Activated CD4-positive, alpha-beta T cell treated with anti-CD3 and anti-CD28 coated beads, Interleukin-2, amount 10 ng/mL, durations not matched to agents 7 days and 5 days (primary cell): ENCODE measurements around the gene ADIPOR2. TPM values are rescaled to one million over a fixed set of nuclear protein-coding genes. Genes with fewer than 3 reads are reported as not detected.
A peak's percentile ranks its signal among the peaks of the same experiment; 100 is the strongest.

Source experiments
- CTCF ChIA-PET: fragments of 350-600 bp; sonication (Branson Sonifier 250); formaldehyde crosslinking; loops from one replicate; lab custom pipeline; 2021; ENCODE audit warnings: antibody characterized with exemption; lab: Charles Lee
- POLR2A ChIA-PET: fragments of 350-600 bp; sonication (Branson Sonifier 250); formaldehyde crosslinking; loops from one replicate; lab custom pipeline; 2021; ENCODE audit warnings: antibody characterized with exemption; lab: Charles Lee
- DNase-seq: peaks from one replicate; pipeline ENCODE4 v3.0.0-alpha.2; 2020
- H3K27ac Mint-ChIP-seq: one replicate; pipeline ENCODE4 v1.8.0; 2021; ENCODE audit warnings: mild to moderate bottlenecking, moderate library complexity, mixed read lengths
- H3K27me3 Mint-ChIP-seq: one replicate; pipeline ENCODE4 v1.8.0; 2021; ENCODE audit warnings: mixed read lengths
- H3K36me3 Mint-ChIP-seq: one replicate; pipeline ENCODE4 v1.8.0; 2021; ENCODE audit warnings: low read depth, mixed read lengths
- H3K4me1 Mint-ChIP-seq: one replicate; pipeline ENCODE4 v1.8.0; 2021; ENCODE audit warnings: mixed read lengths
- H3K4me3 Mint-ChIP-seq: one replicate; pipeline ENCODE4 v1.8.0; 2021; ENCODE audit warnings: mild to moderate bottlenecking, moderate library complexity, mixed read lengths
- H3K9me3 Mint-ChIP-seq: one replicate; pipeline ENCODE4 v1.8.0; 2021; ENCODE audit warnings: mixed read lengths
- total RNA-seq, 2 experiments: library from RNA; stranded (reverse); gene quantifications; one replicate each; pipeline ENCODE4 v1.2.3, GENCODE V29; 2021

ADIPOR2 gene
- total RNA-seq, 2 experiments from 2014 or later = 47.7 to 51.7 TPM

GRCh38 chr12:1776170-1776921 is 85.5 kb downstream of the ADIPOR2 start:
- no peaks in the 10 kb centered on the region for H3K27me3 Mint-ChIP-seq
- ChIA-PET POLR2A (no interaction called here), CTCF (interaction anchor here (0.6 to 0.9 kb wide), 3 partner anchors 15 to 25 kb away, joined by 3 read pairs; no protein-coding TSS in a partner anchor)
- H3K9me3 Mint-ChIP-seq = no peaks in the 10 kb centered on the region
- H3K4me1 Mint-ChIP-seq = peaks cover 8% of the 10 kb centered on the region
- DNase-seq = no peak
- H3K27ac Mint-ChIP-seq = no peak overlapping the region
- peaks cover 44% of the 10 kb centered on the region for H3K36me3 Mint-ChIP-seq
- H3K4me3 Mint-ChIP-seq = no peak overlapping the region

GRCh38 chr12:1777798-1778197 is 86.9 kb downstream of the ADIPOR2 start:
- Mint-ChIP-seq H3K9me3 (no peaks in the 10 kb centered on the region), H3K4me3 (no peak overlapping the region), H3K27ac (no peak overlapping the region), H3K27me3 (no peaks in the 10 kb centered on the region), H3K4me1 (peaks cover 8% of the 10 kb centered on the region), H3K36me3 (peaks cover 40% of the 10 kb centered on the region)
- DNase-seq = no peak
- ChIA-PET POLR2A (no interaction called here), CTCF (interaction anchor here (0.6 kb wide), 1 partner anchor 108 kb away, joined by 3 read pairs; no protein-coding TSS in a partner anchor)

GRCh38 chr12:1778911-1779310 is 88.0 kb downstream of the ADIPOR2 start:
- DNase-seq = no peak
- H3K36me3 Mint-ChIP-seq = peaks cover 36% of the 10 kb centered on the region
- no peaks in the 10 kb centered on the region for H3K9me3 Mint-ChIP-seq
- no peaks in the 10 kb centered on the region for H3K27me3 Mint-ChIP-seq
- POLR2A ChIA-PET = no interaction called here
- CTCF ChIA-PET = no interaction called here
- no peak overlapping the region for H3K27ac Mint-ChIP-seq
- no peak overlapping the region for H3K4me3 Mint-ChIP-seq
- H3K4me1 Mint-ChIP-seq = peaks cover 8% of the 10 kb centered on the region

GRCh38 chr12:1779783-1780182 is 88.9 kb downstream of the ADIPOR2 start:
- peaks cover 35% of the 10 kb centered on the region for H3K36me3 Mint-ChIP-seq
- POLR2A ChIA-PET = no interaction called here

GRCh38 chr12:1781772-1782171 is 90.9 kb downstream of the ADIPOR2 start:
- Mint-ChIP-seq H3K4me3 (no peak overlapping the region), H3K4me1 (peaks cover 4% of the 10 kb centered on the region), H3K36me3 (peaks cover 29% of the 10 kb centered on the region), H3K27ac (no peak overlapping the region), H3K27me3 (no peaks in the 10 kb centered on the region), H3K9me3 (no peaks in the 10 kb centered on the region)
- ChIA-PET POLR2A (no interaction called here), CTCF (interaction anchor here (2.0 kb wide), 1 partner anchor 147 kb away, joined by 8 read pairs; no protein-coding TSS in a partner anchor)
- no peak for DNase-seq

More at GRCh38 chr12:1779783-1780182, 88.9 kb downstream of the ADIPOR2 start:
- Mint-ChIP-seq H3K27me3 (no peaks in the 10 kb centered on the region), H3K9me3 (no peaks in the 10 kb centered on the region), H3K4me3 (no peak overlapping the region), H3K4me1 (peaks cover 8% of the 10 kb centered on the region), H3K27ac (no peak overlapping the region)
- CTCF ChIA-PET = no interaction called here
- no peak for DNase-seq

GRCh38 chr12:1782215-1782614 is 91.3 kb downstream of the ADIPOR2 start:
- POLR2A ChIA-PET = no interaction called here
- Mint-ChIP-seq H3K9me3 (no peaks in the 10 kb centered on the region), H3K4me3 (no peak overlapping the region), H3K4me1 (peaks cover 4% of the 10 kb centered on the region), H3K27me3 (no peaks in the 10 kb centered on the region), H3K36me3 (peaks cover 29% of the 10 kb centered on the region), H3K27ac (no peak overlapping the region)
- CTCF ChIA-PET = interaction anchor here (1.2 to 2.0 kb wide), 2 partner anchors 14 to 147 kb away, joined by 3 to 8 read pairs; no protein-coding TSS in a partner anchor
- DNase-seq = no peak

- no peaks in the 10 kb centered on the region for H3K27me3 Mint-ChIP-seq
- no peak overlapping the region for H3K4me3 Mint-ChIP-seq
- CTCF ChIA-PET = no interaction called here
- peak overlapping the region; percentile 31 for H3K27ac Mint-ChIP-seq
- no peaks in the 10 kb centered on the region for H3K9me3 Mint-ChIP-seq
- POLR2A ChIA-PET = no interaction called here
- peaks cover 21% of the 10 kb centered on the region for H3K4me1 Mint-ChIP-seq
- no peak for DNase-seq
- H3K36me3 Mint-ChIP-seq = peaks cover 11% of the 10 kb centered on the region
Measured at GRCh38 chr12:1787714-1788113, 96.8 kb downstream of the ADIPOR2 start.

GRCh38 chr12:1790444-1790843 is 99.6 kb downstream of the ADIPOR2 start:
- DNase-seq = no peak
- Mint-ChIP-seq H3K4me3 (no peak overlapping the region), H3K36me3 (peaks cover 5% of the 10 kb centered on the region), H3K27me3 (no peaks in the 10 kb centered on the region), H3K4me1 (peaks cover 24% of the 10 kb centered on the region), H3K9me3 (no peaks in the 10 kb centered on the region), H3K27ac (no peak overlapping the region)
- CTCF ChIA-PET = interaction anchor here (0.7 to 7.9 kb wide), 15 partner anchors 10 to 160 kb away, joined by 3 to 66 read pairs (median 6); no protein-coding TSS in a partner anchor
- POLR2A ChIA-PET = interaction anchor here (0.5 to 1.5 kb wide), 2 partner anchors 138 to 210 kb away, joined by 4 to 8 read pairs; no protein-coding TSS in a partner anchor

GRCh38 chr12:1791104-1791841 is 100.4 kb downstream of the ADIPOR2 start:
- Mint-ChIP-seq H3K9me3 (no peaks in the 10 kb centered on the region), H3K27me3 (no peaks in the 10 kb centered on the region), H3K36me3 (peaks cover 1% of the 10 kb centered on the region), H3K27ac (peak overlapping the region; percentile 39), H3K4me1 (peaks cover 29% of the 10 kb centered on the region), H3K4me3 (no peak overlapping the region)
- ChIA-PET CTCF (interaction anchor here (0.7 to 7.9 kb wide), 19 partner anchors 9 to 243 kb away, joined by 3 to 66 read pairs (median 4); no protein-coding TSS in a partner anchor), POLR2A (interaction anchor here (0.7 to 1.5 kb wide), 2 partner anchors 138 to 534 kb away, joined by 4 to 8 read pairs; no protein-coding TSS in a partner anchor)
- DNase-seq = peak; percentile 77

GRCh38 chr12:1792406-1792805 is 101.5 kb downstream of the ADIPOR2 start:
- POLR2A ChIA-PET = no interaction called here

GRCh38 chr12:1793426-1794210 is 102.7 kb downstream of the ADIPOR2 start:
- no peak overlapping the region for H3K27ac Mint-ChIP-seq
- DNase-seq = no peak
- no peaks in the 10 kb centered on the region for H3K9me3 Mint-ChIP-seq
- H3K4me3 Mint-ChIP-seq = no peak overlapping the region
- ChIA-PET CTCF (interaction anchor here (0.6 to 7.9 kb wide), 5 partner anchors 138 to 996 kb away, joined by 3 to 66 read pairs (median 24); no protein-coding TSS in a partner anchor), POLR2A (interaction anchor here (0.6 kb wide), 1 partner anchor 787 kb away, joined by 3 read pairs; no protein-coding TSS in a partner anchor)
- H3K36me3 Mint-ChIP-seq = no peaks in the 10 kb centered on the region
- H3K27me3 Mint-ChIP-seq = no peaks in the 10 kb centered on the region
- H3K4me1 Mint-ChIP-seq = peaks cover 33% of the 10 kb centered on the region

More at GRCh38 chr12:1792406-1792805, 101.5 kb downstream of the ADIPOR2 start:
- Mint-ChIP-seq H3K27me3 (no peaks in the 10 kb centered on the region), H3K27ac (no peak overlapping the region), H3K36me3 (peaks cover under 1% of the 10 kb centered on the region), H3K4me3 (no peak overlapping the region), H3K4me1 (peaks cover 31% of the 10 kb centered on the region), H3K9me3 (no peaks in the 10 kb centered on the region)
- CTCF ChIA-PET = interaction anchor here (0.6 to 7.9 kb wide), 4 partner anchors 75 to 158 kb away, joined by 4 to 66 read pairs (median 33); no protein-coding TSS in a partner anchor
- DNase-seq = no peak
